HEK293 (cell line): ENCODE measurements around the gene VLDLR.

Experiments used
- CTCF ChIA-PET: fragments of 350-600 bp; formaldehyde crosslinking; extraction: SDS; loops from one replicate; lab custom pipeline; 2021; ENCODE audit warnings: antibody characterized with exemption; lab: Yijun Ruan, JAX
- POLR2A ChIA-PET: fragments of 300-600 bp; formaldehyde crosslinking; extraction: SDS; loops from one replicate; lab custom pipeline; 2020; ENCODE audit warnings: antibody characterized with exemption, inconsistent platforms; lab: Yijun Ruan, JAX
- H3K27ac ChIP-seq: fragments of 200-500 bp; sonication (Bioruptor generic); 2 replicates; pipeline ENCODE4 v1.5.1; 2014; ENCODE audit warnings: low read depth, low read length, control low read depth, inconsistent platforms; ENCODE audit errors: extremely low read depth
- H3K36me3 ChIP-seq, 2 experiments: fragments of 200-500 bp in 1 of 2; sonication (Bioruptor generic) in 1 of 2; 1 replicate in 1 of 2; 2 replicates in 1 of 2; pipeline ENCODE4 v1.5.1; 2014 to 2017; ENCODE audit warnings: inconsistent platforms in 2 of 2, low read length in 2 of 2; ENCODE audit not compliant: control insufficient read depth in 2 of 2, insufficient read depth in 1 of 2
- H3K4me1 ChIP-seq: fragments of 200-500 bp; sonication (Bioruptor generic); 2 replicates; pipeline ENCODE4 v1.5.1; 2014; ENCODE audit warnings: mild to moderate bottlenecking, low read length, inconsistent platforms; ENCODE audit not compliant: control insufficient read depth, insufficient read depth
- H3K4me3 ChIP-seq: 2 replicates; pipeline ENCODE4 v1.5.1; 2011; ENCODE audit warnings: low read depth, mild to moderate bottlenecking, control low read depth, low read length, moderate library complexity
- H3K9me3 ChIP-seq: fragments of 200-500 bp; sonication (Bioruptor generic); 2 replicates; pipeline ENCODE4 v1.5.1; 2014; ENCODE audit warnings: low read depth, low read length, inconsistent platforms; ENCODE audit not compliant: control insufficient read depth, insufficient read depth
- PRDM1 ChIP-seq: fragments of 450-650 bp; formaldehyde crosslinking; IDR thresholded peaks from 2 replicates; pipeline ENCODE4; 2016; ENCODE audit warnings: missing biosample characterization, missing genetic modification characterization
- PRDM10 ChIP-seq: fragments of 450-650 bp; formaldehyde crosslinking; IDR thresholded peaks from 2 replicates; pipeline ENCODE4 v1.5.1; 2016; ENCODE audit warnings: missing biosample characterization, missing genetic modification characterization
- RBAK ChIP-seq: fragments of 450-650 bp; formaldehyde crosslinking; IDR thresholded peaks from 2 replicates; pipeline ENCODE4 v1.5.1; 2016; ENCODE audit warnings: missing biosample characterization, missing genetic modification characterization
- SP7 ChIP-seq: fragments of 450-650 bp; formaldehyde crosslinking; IDR thresholded peaks from 2 replicates; pipeline ENCODE4 v1.5.1; 2016; ENCODE audit warnings: missing biosample characterization, missing genetic modification characterization
- ZBTB20 ChIP-seq: fragments of 450-650 bp; formaldehyde crosslinking; IDR thresholded peaks from 2 replicates; pipeline ENCODE4 v1.5.1; 2016; ENCODE audit warnings: missing biosample characterization, missing genetic modification characterization
- ZNF202 ChIP-seq: fragments of 450-650 bp; formaldehyde crosslinking; IDR thresholded peaks from 2 replicates; pipeline ENCODE4 v1.5.1; 2016; ENCODE audit warnings: missing biosample characterization, missing genetic modification characterization, borderline replicate concordance
- ZNF24 ChIP-seq: fragments of 450-650 bp; formaldehyde crosslinking; IDR thresholded peaks from 2 replicates; pipeline ENCODE4 v1.5.1; 2016; ENCODE audit warnings: missing biosample characterization, missing genetic modification characterization
- ZNF266 ChIP-seq: fragments of 450-650 bp; formaldehyde crosslinking; IDR thresholded peaks from 2 replicates; pipeline ENCODE4 v1.5.1; 2016; ENCODE audit warnings: missing biosample characterization, missing genetic modification characterization, low read depth
- ZNF341 ChIP-seq: fragments of 450-650 bp; formaldehyde crosslinking; IDR thresholded peaks from 2 replicates; pipeline ENCODE4; 2016; ENCODE audit warnings: low read depth, missing biosample characterization, missing genetic modification characterization
- ZNF362 ChIP-seq: fragments of 450-650 bp; formaldehyde crosslinking; IDR thresholded peaks from 2 replicates; pipeline ENCODE4 v1.5.1; 2016; ENCODE audit warnings: missing biosample characterization, missing genetic modification characterization
- ZNF398 ChIP-seq: fragments of 450-650 bp; formaldehyde crosslinking; IDR thresholded peaks from 2 replicates; pipeline ENCODE4 v1.5.1; 2017; ENCODE audit warnings: missing biosample characterization, missing genetic modification characterization
- ZNF433 ChIP-seq: fragments of 450-650 bp; formaldehyde crosslinking; IDR thresholded peaks from 2 replicates; pipeline ENCODE4 v1.5.1; 2016; ENCODE audit warnings: missing biosample characterization, missing genetic modification characterization, low read depth
- ZNF501 ChIP-seq: fragments of 450-650 bp; formaldehyde crosslinking; IDR thresholded peaks from 2 replicates; pipeline ENCODE4 v1.5.1; 2016; ENCODE audit warnings: missing biosample characterization, missing genetic modification characterization
- ZNF624 ChIP-seq: fragments of 450-650 bp; formaldehyde crosslinking; IDR thresholded peaks from 2 replicates; pipeline ENCODE4 v1.5.1; 2017; ENCODE audit warnings: missing biosample characterization, missing genetic modification characterization
- ZNF639 ChIP-seq: fragments of 450-650 bp; formaldehyde crosslinking; IDR thresholded peaks from 2 replicates; pipeline ENCODE4 v1.5.1; 2016; ENCODE audit warnings: missing biosample characterization, missing genetic modification characterization
- ZNF830 ChIP-seq: fragments of 450-650 bp; IDR thresholded peaks from 2 replicates; pipeline ENCODE4 v1.5.0; 2018; ENCODE audit warnings: missing biosample characterization, missing genetic modification characterization, low read depth, mild to moderate bottlenecking, moderate library complexity
- ZSCAN23 ChIP-seq: fragments of 450-650 bp; formaldehyde crosslinking; IDR thresholded peaks from 2 replicates; pipeline ENCODE4 v1.5.1; 2016; ENCODE audit warnings: missing biosample characterization, missing genetic modification characterization

Gene VLDLR

GRCh38 chr9:2613730-2614271 lies 7.8 kb upstream of the VLDLR start (continued):
- TF ChIP-seq ZNF639 (tag by site-specific recombination) (no peak), ZNF341 (tag by site-specific recombination) (no peak), PRDM1 (tag by site-specific recombination) (no peak), ZNF202 (tag by site-specific recombination) (no peak), ZNF24 (tag by site-specific recombination) (no peak), ZNF433 (no peak), RBAK (no peak), ZNF501 (no peak), ZNF266 (tag by site-specific recombination) (no peak), SP7 (no peak), ZNF362 (tag by site-specific recombination) (no peak)

GRCh38 chr9:2615497-2615896 lies 6.1 kb upstream of the VLDLR start:
- ChIA-PET CTCF (no interaction called here), POLR2A (no interaction called here)
- Histone ChIP-seq H3K4me1 (0 out of 2 replicates have a peak, but pooled peaks cover 3% of the 10 kb centered on the region), H3K36me3 (no peaks in the 10 kb centered on the region), H3K27ac (no peak overlapping the region), H3K9me3 (no peaks in the 10 kb centered on the region; the same call in 1 of the 2 replicates), H3K4me3 (no peak overlapping the region)
- TF ChIP-seq ZNF830 (tag by site-specific recombination) (no peak), ZNF624 (tag by site-specific recombination) (no peak), ZNF398 (no peak), ZSCAN23 (tag by site-specific recombination) (no peak), PRDM10 (no peak), ZBTB20 (tag by site-specific recombination) (no peak)
